GM18873 (cell line): Measurements from ENCODE around the gene NRXN3.

Experiments
- ATAC-seq: cut with Tn5 transposase; IDR thresholded peaks from one replicate; pipeline ENCODE4 v1.9.1; 2021; ENCODE audit warnings: mild to moderate bottlenecking, moderate library complexity, moderate number of reproducible peaks; ENCODE audit not compliant: unreplicated experiment, low FRiP score

NRXN3 gene

GRCh38 chr14:79709573-79709972 is 1539.4 kb downstream of the NRXN3 start:
- no peak for ATAC-seq

GRCh38 chr14:79712302-79712950 is 1542.3 kb downstream of the NRXN3 start:
- ATAC-seq, result no peak

GRCh38 chr14:79721399-79722084 is 1551.4 kb downstream of the NRXN3 start:
- ATAC-seq, result no peak

- no peak for ATAC-seq
Observed at GRCh38 chr14:79724934-79725717, 1555.0 kb downstream of the NRXN3 start.

GRCh38 chr14:79727900-79728299 is 1557.7 kb downstream of the NRXN3 start:
- no peak for ATAC-seq

GRCh38 chr14:79728331-79728730 is 1558.2 kb downstream of the NRXN3 start:
- ATAC-seq, result no peak

GRCh38 chr14:79729731-79730130 is 1559.6 kb downstream of the NRXN3 start:
- no peak for ATAC-seq

GRCh38 chr14:79730196-79730595 is 1560.0 kb downstream of the NRXN3 start:
- ATAC-seq, result no peak

- no peak for ATAC-seq
Observed at GRCh38 chr14:79730953-79731352, 1560.8 kb downstream of the NRXN3 start.

- no peak for ATAC-seq
Observed at GRCh38 chr14:79732911-79733655, 1562.9 kb downstream of the NRXN3 start.

- ATAC-seq, result no peak
Observed at GRCh38 chr14:79734151-79734550, 1564.0 kb downstream of the NRXN3 start.

GRCh38 chr14:79734656-79735055 is 1564.5 kb downstream of the NRXN3 start:
- ATAC-seq, result no peak

- ATAC-seq, result no peak
Observed at GRCh38 chr14:79735121-79735520, 1564.9 kb downstream of the NRXN3 start.

GRCh38 chr14:79740066-79740601 is 1570.0 kb downstream of the NRXN3 start:
- ATAC-seq, result no peak

- no peak for ATAC-seq
Observed at GRCh38 chr14:79742142-79742541, 1572.0 kb downstream of the NRXN3 start.

- no peak for ATAC-seq
Observed at GRCh38 chr14:79745046-79745445, 1574.9 kb downstream of the NRXN3 start.

- no peak for ATAC-seq
Observed at GRCh38 chr14:79749065-79749464, 1578.9 kb downstream of the NRXN3 start.

GRCh38 chr14:79758985-79759384 is 1588.8 kb downstream of the NRXN3 start:
- ATAC-seq, result no peak

GRCh38 chr14:79764323-79764722 is 1594.2 kb downstream of the NRXN3 start:
- ATAC-seq, result no peak

- no peak for ATAC-seq
Observed at GRCh38 chr14:79766511-79766910, 1596.3 kb downstream of the NRXN3 start.
